GM23338 (cell line): ENCODE measurements around the gene CACNA1G. TPM values are rescaled to one million over a fixed set of nuclear protein-coding genes. Genes with fewer than 3 reads are reported as not detected.

Source experiments
- ATAC-seq: fragments of 200-7000 bp; cut with Tn5 transposase; 3 replicates; pipeline ENCODE4 v1.9.1; 2020
- DNase-seq: peaks from one replicate; pipeline ENCODE4 v3.0.0-alpha.2; 2015; ENCODE audit warnings: low spot score
- H2AFZ ChIP-seq: fragments of 200-600 bp; sonication (generic); 2 replicates; pipeline ENCODE4 v1.8.0; 2016; ENCODE audit warnings: antibody characterized with exemption, mild to moderate bottlenecking, moderate library complexity
- H3F3A ChIP-seq: fragments of 200-600 bp; sonication (generic); replicated peaks from 2 replicates; pipeline ENCODE4 v1.8.0; 2017; ENCODE audit warnings: antibody characterized with exemption, mixed run types, low read depth
- H3K27ac ChIP-seq: fragments of 200-600 bp; sonication (generic); 2 replicates; pipeline ENCODE4 v1.6.1; 2016; ENCODE audit warnings: low read depth
- H3K27me3 ChIP-seq: fragments of 200-600 bp; sonication (generic); 2 replicates; pipeline ENCODE4 v1.8.0; 2016; ENCODE audit warnings: mild to moderate bottlenecking, mixed run types, moderate library complexity; ENCODE audit not compliant: insufficient read depth
- H3K36me3 ChIP-seq: fragments of 200-600 bp; sonication (generic); 2 replicates; pipeline ENCODE4 v1.8.0; 2016; ENCODE audit warnings: mild to moderate bottlenecking; ENCODE audit not compliant: insufficient read depth
- H3K4me1 ChIP-seq: fragments of 200-600 bp; sonication (generic); 2 replicates; pipeline ENCODE4 v1.8.0; 2016; ENCODE audit warnings: mild to moderate bottlenecking, moderate library complexity; ENCODE audit not compliant: insufficient read depth
- H3K4me2 ChIP-seq: fragments of 200-600 bp; sonication (generic); 2 replicates; pipeline ENCODE4 v1.7.1; 2017; ENCODE audit warnings: mixed run types
- H3K4me3 ChIP-seq: fragments of 200-600 bp; sonication (generic); 2 replicates; pipeline ENCODE4 v1.6.1; 2016; ENCODE audit warnings: mixed run types
- H3K79me2 ChIP-seq: fragments of 200-600 bp; sonication (generic); replicated peaks from 2 replicates; pipeline ENCODE4 v1.8.0; 2017; ENCODE audit warnings: mild to moderate bottlenecking; ENCODE audit not compliant: insufficient read depth
- H3K9me2 ChIP-seq: fragments of 200-600 bp; sonication (generic); 2 replicates; pipeline ENCODE4 v1.8.0; 2017; ENCODE audit not compliant: insufficient read depth
- H4K20me1 ChIP-seq: fragments of 200-600 bp; sonication (generic); replicated peaks from 2 replicates; pipeline ENCODE4 v1.8.0; 2017; ENCODE audit warnings: mild to moderate bottlenecking; ENCODE audit not compliant: insufficient read depth
- H3K27ac Mint-ChIP-seq: 2 replicates; pipeline ENCODE4 v1.8.0; 2020; ENCODE audit warnings: inconsistent platforms, mild to moderate bottlenecking, moderate library complexity, mixed read lengths
- H3K27me3 Mint-ChIP-seq: 3 replicates; pipeline ENCODE4 v1.8.0; 2022; ENCODE audit warnings: low read depth, mild to moderate bottlenecking, moderate library complexity, mixed read lengths, inconsistent platforms; ENCODE audit not compliant: insufficient read depth, poor library complexity
- H3K36me3 Mint-ChIP-seq: 3 replicates; pipeline ENCODE4 v1.8.0; 2021; ENCODE audit warnings: low read depth, mild to moderate bottlenecking, inconsistent platforms, moderate library complexity, mixed read lengths
- H3K4me1 Mint-ChIP-seq: 3 replicates; pipeline ENCODE4 v1.8.0; 2020; ENCODE audit warnings: mild to moderate bottlenecking, inconsistent platforms, mixed read lengths
- H3K4me3 Mint-ChIP-seq: 3 replicates; pipeline ENCODE4 v1.8.0; 2021; ENCODE audit warnings: moderate library complexity, mild to moderate bottlenecking, inconsistent platforms, mixed read lengths
- H3K9me3 Mint-ChIP-seq: 3 replicates; pipeline ENCODE4 v1.8.0; 2020; ENCODE audit warnings: moderate library complexity, mild to moderate bottlenecking, inconsistent platforms, mixed read lengths
- CREB1 ChIP-seq: fragments of 250-450 bp; sonication (Bioruptor Pico); IDR thresholded peaks from 2 replicates; pipeline ENCODE4 v1.5.0; 2020; ENCODE audit warnings: low read depth, mild to moderate bottlenecking, moderate library complexity
- CTCF ChIP-seq, 2 experiments: fragments of 200-600 bp in 1 of 2; sonication (generic) in 1 of 2; conservative IDR thresholded peaks; 2 replicates each; pipeline versions ENCODE4 v1.5.1 to v1.6.1; 2016 to 2017; ENCODE audit warnings: antibody characterized with exemption in 2 of 2, low read depth in 2 of 2, mild to moderate bottlenecking in 2 of 2, moderate library complexity in 1 of 2
- ETS1 ChIP-seq: IDR thresholded peaks from 2 replicates; pipeline ENCODE4 v1.6.1; 2016; ENCODE audit warnings: antibody characterized with exemption
- REST ChIP-seq: IDR thresholded peaks from one replicate; pipeline ENCODE4 v1.6.1; 2018; ENCODE audit warnings: antibody characterized with exemption; ENCODE audit not compliant: unreplicated experiment
- STAT1 ChIP-seq: IDR thresholded peaks from one replicate; pipeline ENCODE4 v1.6.1; 2016; ENCODE audit warnings: antibody characterized with exemption; ENCODE audit not compliant: unreplicated experiment
- ZNF331 ChIP-seq: fragments of 250-450 bp; sonication (Bioruptor Pico); IDR thresholded peaks from 2 replicates; pipeline ENCODE4 v1.5.0; 2020; ENCODE audit warnings: low read depth, mild to moderate bottlenecking, moderate library complexity
- ZNF462 ChIP-seq: fragments of 250-450 bp; sonication (Bioruptor Pico); IDR thresholded peaks from 2 replicates; pipeline ENCODE4 v1.5.0; 2020; ENCODE audit warnings: mild to moderate bottlenecking, moderate library complexity
- polyA plus RNA-seq: library from polyadenylated mRNA; unstranded; fragments of >200 nt; fragmentation: Nextera tagmentation; extraction: Ambion mirVana; gene quantifications from 2 replicates; pipeline ENCODE4 v1.2.1, GENCODE V29; 2016
- total RNA-seq: library from RNA; depleted of rRNA; stranded (reverse); fragments of >200 nt; shearing (Covaris generic); gene quantifications from 2 replicates; pipeline ENCODE4 v1.2.3, GENCODE V29; 2014

CACNA1G gene
- total and polyA plus RNA-seq, 2 experiments from 2014 or later = 1.4 to 5.1 TPM

- Histone ChIP-seq H3K4me3 (no peak overlapping the region), H3K36me3 (no peaks in the 10 kb centered on the region), H2AFZ (no peak overlapping the region), H3K4me2 (no peak overlapping the region), H3K27me3 (peaks cover 28% of the 10 kb centered on the region), H3K79me2 (no peaks in the 10 kb centered on the region), H3F3A (0 out of 2 replicates have a peak, but pooled peaks cover 4% of the 10 kb centered on the region), H3K4me1 (peaks cover 12% of the 10 kb centered on the region), H4K20me1 (no peaks in the 10 kb centered on the region), H3K27ac (no peak overlapping the region), H3K9me2 (peaks cover 3% of the 10 kb centered on the region; the same call in 1 of the 2 replicates)
- no peaks in the 10 kb centered on the region; the same call in 2 of the 3 replicates for H3K9me3 Mint-ChIP-seq
- DNase-seq (no peak), ATAC-seq (no peak)
- peaks cover 23% of the 10 kb centered on the region for H3K4me1 Mint-ChIP-seq
- no peaks in the 10 kb centered on the region; the same call in 2 of the 3 replicates for H3K36me3 Mint-ChIP-seq
- no peak overlapping the region for H3K4me3 Mint-ChIP-seq
- H3K27ac Mint-ChIP-seq = no peak overlapping the region
- H3K27me3 Mint-ChIP-seq = peaks cover 33% of the 10 kb centered on the region
- TF ChIP-seq REST = no peak
- no peak for TF ChIP-seq ETS1
- no peak for TF ChIP-seq ZNF331 (CRISPR knock-in tag)
- TF ChIP-seq CTCF (conservative IDR thresholded peaks at IDR 0.05; ENCODE audit: low read depth in 2 of 2) = no peak
- TF ChIP-seq CREB1 (CRISPR knock-in tag) = no peak
Observed at GRCh38 chr17:50529849-50530248, 30.7 kb upstream of the CACNA1G start.

DNA sequence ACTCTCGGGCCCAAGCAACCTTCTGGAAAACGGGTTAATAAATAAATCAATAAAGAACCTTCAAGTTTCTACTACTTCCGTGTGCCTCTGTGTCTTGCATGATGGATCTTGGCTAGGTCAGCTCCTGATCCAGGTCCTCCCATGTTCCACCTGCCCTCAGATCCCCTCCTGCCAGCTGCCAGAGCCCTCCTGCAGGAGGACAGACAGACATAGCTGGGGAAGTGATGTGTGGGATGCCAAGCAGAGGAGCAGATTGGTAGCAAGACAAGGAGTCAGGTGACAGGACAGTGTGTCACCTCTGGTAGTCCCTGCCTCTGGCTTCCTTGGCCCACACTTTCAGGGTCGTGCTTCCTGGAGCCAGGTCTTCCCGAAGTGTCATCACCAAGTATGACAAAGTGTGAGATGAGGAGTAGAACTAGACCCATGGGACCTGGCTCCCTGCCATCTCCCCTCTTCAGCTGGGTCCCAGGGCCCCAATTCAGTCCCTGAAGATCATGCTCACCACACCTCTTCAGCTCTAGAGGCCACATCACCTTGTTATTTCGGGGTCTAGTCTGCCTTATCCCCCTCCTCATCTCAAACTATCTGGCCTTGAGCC is 29.0 kb upstream of the CACNA1G start:
- peaks cover 28% of the 10 kb centered on the region for H3K27me3 ChIP-seq
- no peak for DNase-seq
- H3K36me3 ChIP-seq = no peaks in the 10 kb centered on the region
- Mint-ChIP-seq H3K27me3 (peaks cover 35% of the 10 kb centered on the region), H3K36me3 (peaks cover 3% of the 10 kb centered on the region; the same call in 1 of the 3 replicates), H3K27ac (no peak overlapping the region), H3K4me3 (peak overlapping the region; percentile 82; the same call in 1 of the 3 replicates), H3K9me3 (no peaks in the 10 kb centered on the region; the same call in 2 of the 3 replicates), H3K4me1 (peaks cover 29% of the 10 kb centered on the region)
- no peaks in the 10 kb centered on the region for H4K20me1 ChIP-seq
- H3F3A ChIP-seq = 0 out of 2 replicates have a peak, but pooled peaks cover 4% of the 10 kb centered on the region
- H3K79me2 ChIP-seq = no peaks in the 10 kb centered on the region
- peak overlapping the region; percentile 96 for H3K4me2 ChIP-seq
- peaks cover 3% of the 10 kb centered on the region; the same call in 1 of the 2 replicates for H3K9me2 ChIP-seq
- no peak for ATAC-seq
- H3K27ac ChIP-seq = no peak overlapping the region
- peak overlapping the region; percentile 98; the same call in 1 of the 2 replicates for H2AFZ ChIP-seq
- H3K4me1 ChIP-seq = peaks cover 12% of the 10 kb centered on the region
- peak overlapping the region; percentile 86 for H3K4me3 ChIP-seq
- TF ChIP-seq ZNF462 (CRISPR knock-in tag) = no peak
- no peak for TF ChIP-seq STAT1
